GM12878 (cell line): ENCODE data around the gene ASPDH. TPM values are rescaled to one million over a fixed set of nuclear protein-coding genes. Genes with fewer than 3 reads are reported as not detected.

Experiments used
- ATAC-seq: fragments of 200-7000 bp; cut with Tn5 transposase; 3 replicates; pipeline ENCODE4 v1.9.1; 2020; ENCODE audit warnings: mild to moderate bottlenecking, moderate library complexity
- BruUV-seq: library from RNA; stranded (reverse); fragments of 400-500 nt; replicated peaks from 2 replicates; lab custom pipeline; 2021; lab: Mats Ljungman, UMichigan
- CTCF ChIA-PET: fragments of 300-600 bp; sonication (Branson Sonifier 250); formaldehyde crosslinking; extraction: SDS; loops from one replicate; lab custom pipeline; 2021; ENCODE audit warnings: inconsistent platforms; lab: Yijun Ruan, JAX
- POLR2A ChIA-PET: fragments of 350-600 bp; formaldehyde crosslinking; extraction: SDS; loops from one replicate; lab custom pipeline; 2021; ENCODE audit warnings: inconsistent platforms; lab: Charles Lee
- RAD21 ChIA-PET: fragments of 300-600 bp; sonication (Branson Sonifier 250); formaldehyde crosslinking; loops from one replicate; lab custom pipeline; 2023; ENCODE audit warnings: antibody characterized with exemption; ENCODE audit not compliant: unreplicated experiment; lab: Charles Lee
- SMC1A ChIA-PET: fragments of 300-600 bp; sonication (Branson Sonifier 250); formaldehyde crosslinking; loops from one replicate; lab custom pipeline; 2023; ENCODE audit not compliant: unreplicated experiment, uncharacterized antibody; lab: Charles Lee
- DNase-seq: peaks from one replicate; pipeline ENCODE4 v3.0.0-alpha.2; 2011; ENCODE audit warnings: low read depth, low spot score
- FAIRE-seq: peaks from 3 replicates; lab custom pipeline; 2011; peaks lifted over from hg19 to GRCh38; lab: Jason Lieb, UNC
- H2AFZ ChIP-seq: 2 replicates; pipeline ENCODE4 v1.6.0; 2011; ENCODE audit warnings: low read depth, low read length, control low read depth; ENCODE audit not compliant: control insufficient read depth
- H3K27ac ChIP-seq: 2 replicates; pipeline ENCODE4 v1.5.1; 2011; ENCODE audit warnings: control low read depth; ENCODE audit not compliant: control insufficient read depth, insufficient read depth
- H3K27me3 ChIP-seq, 2 experiments: replicated peaks in 1 of 2; 2 replicates each; pipeline versions ENCODE4 v1.6.0 to v1.6.1; 2011; ENCODE audit warnings: low read length in 1 of 2; ENCODE audit not compliant: control insufficient read depth in 2 of 2, insufficient read depth in 2 of 2
- H3K36me3 ChIP-seq, 2 experiments: 2 replicates each; pipeline ENCODE4 v1.5.1; 2011; ENCODE audit warnings: low read length in 1 of 2; ENCODE audit not compliant: control insufficient read depth in 2 of 2, insufficient read depth in 2 of 2
- H3K4me1 ChIP-seq: 2 replicates; pipeline ENCODE4 v1.6.1; 2011; ENCODE audit warnings: mild to moderate bottlenecking, low read length, moderate library complexity, mixed read lengths; ENCODE audit not compliant: control insufficient read depth, insufficient read depth
- H3K4me2 ChIP-seq: 2 replicates; pipeline ENCODE4 v1.6.0; 2011; ENCODE audit warnings: control low read depth; ENCODE audit not compliant: control insufficient read depth, insufficient read depth
- H3K4me3 ChIP-seq: fragments of 200-600 bp; sonication (generic); 2 replicates; pipeline ENCODE4 v1.5.1; 2016
- H3K79me2 ChIP-seq: 2 replicates; pipeline ENCODE4 v1.6.0; 2011; ENCODE audit warnings: low read length; ENCODE audit not compliant: control insufficient read depth, insufficient read depth
- H3K9ac ChIP-seq: 2 replicates; pipeline ENCODE4 v1.8.0; 2011; ENCODE audit warnings: low read length, control low read depth, mixed read lengths; ENCODE audit not compliant: control insufficient read depth, insufficient read depth
- H3K9me3 ChIP-seq: replicated peaks from 3 replicates; pipeline ENCODE4 v1.5.1; 2011; ENCODE audit warnings: mild to moderate bottlenecking, low read length; ENCODE audit not compliant: control insufficient read depth, insufficient read depth
- H4K20me1 ChIP-seq: 2 replicates; pipeline ENCODE4 v1.6.0; 2011; ENCODE audit not compliant: control insufficient read depth, insufficient read depth
- BCL3 ChIP-seq: IDR thresholded peaks from 2 replicates; pipeline ENCODE4 v1.6.1; 2011; ENCODE audit warnings: borderline replicate concordance, low read depth, mild to moderate bottlenecking, moderate library complexity, low read length; ENCODE audit not compliant: insufficient read depth, poor library complexity, severe bottlenecking
- DPF2 ChIP-seq: fragments of 450-650 bp; IDR thresholded peaks from 2 replicates; pipeline ENCODE4 v1.6.1; 2017; ENCODE audit warnings: mild to moderate bottlenecking
- HSF1 ChIP-seq: fragments of 150-350 bp; IDR thresholded peaks from 2 replicates; pipeline ENCODE4 v1.6.1; 2014; ENCODE audit warnings: mild to moderate bottlenecking, low read depth, low read length
- MYC ChIP-seq: IDR thresholded peaks from 2 replicates; pipeline ENCODE4 v1.6.1; 2011; ENCODE audit warnings: mild to moderate bottlenecking, low read length, moderate library complexity, inconsistent platforms; ENCODE audit not compliant: insufficient read depth, insufficient replicate concordance, insufficient read length, severe bottlenecking
- NFIC ChIP-seq: IDR thresholded peaks from 2 replicates; pipeline ENCODE4 v1.6.1; 2012; ENCODE audit warnings: low read depth, mild to moderate bottlenecking, inconsistent platforms, low read length, moderate library complexity
- PBX3 ChIP-seq: IDR thresholded peaks from 2 replicates; pipeline ENCODE4 v1.6.1; 2011; ENCODE audit warnings: mild to moderate bottlenecking, low read depth, low read length, moderate library complexity; ENCODE audit not compliant: insufficient replicate concordance
- SMAD1 ChIP-seq: fragments of 450-650 bp; IDR thresholded peaks from 2 replicates; pipeline ENCODE4 v1.6.1; 2018; ENCODE audit warnings: mild to moderate bottlenecking, low read depth; ENCODE audit not compliant: partially characterized antibody
- WGBS: methylation state at CpG from one replicate; pipeline ENCODE4 v1.1.6; 2016; ENCODE audit warnings: low lambda C conversion rate; ENCODE audit not compliant: insufficient replicate concordance, insufficient coverage; ENCODE audit errors: missing lambda C conversion rate; 5-methylcytosine and 5-hydroxymethylcytosine counted together
- in situ Hi-C: fragments of 300-500 bp; cut with MboI; formaldehyde crosslinking; loops from 9 replicates; pipeline ENCODE4 v1.14.3; 2018; ENCODE audit warnings: mixed read lengths
- intact Hi-C: fragments of 100-400 bp; cut with micrococcal nuclease; formaldehyde crosslinking; loops from one replicate; pipeline ENCODE4 v1.14.2; 2022; ENCODE audit not compliant: unreplicated experiment
- polyA plus RNA-seq, 11 experiments: library from polyadenylated mRNA; depleted of rRNA in 4 of 11; unstranded in 6 of 11; stranded (reverse) in 5 of 11; fragments of >200 nt; fragmentation: Nextera tagmentation in 4 of 11; fragmentation: Illumina TruSeq in 1 of 11; extraction: Ambion mirVana in 4 of 11; extraction: Trizol in 1 of 11; gene quantifications; 1 replicate in 1 of 11; 2 replicates in 10 of 11; pipeline versions ENCODE4 v1.2.1 to v1.2.3, GENCODE V29; 2011 to 2016; ENCODE audit warnings: inconsistent platforms in 2 of 11, missing spikeins in 2 of 11, low read depth in 1 of 11
- total RNA-seq, 4 experiments: library from RNA; depleted of rRNA in 3 of 4; stranded (reverse); fragments of >200 nt in 3 of 4; fragmentation: Illumina TruSeq in 1 of 4; extraction: Trizol in 1 of 4; gene quantifications; 2 replicates each; pipeline versions ENCODE4 v1.2.1 to v1.2.3, GENCODE V29; 2013 to 2021

Gene ASPDH
- total and polyA plus RNA-seq, 10 of the 15 experiments (the other 5 are each of a cell fraction or from before 2014, with no cell fraction given), result not detected

- ChIA-PET CTCF (interaction anchor here (0.6 to 8.5 kb wide), 23 partner anchors 11 to 366 kb away, joined by 3 to 117 read pairs (median 4); partner anchors contain the start of genes NR1H2 and SPIB), POLR2A (interaction anchor here (0.6 kb wide), 2 partner anchors 62 to 227 kb away, joined by 4 to 8 read pairs; partner anchors contain the start of gene KCNC3), SMC1A (interaction anchor here (0.7 to 1.9 kb wide), 3 partner anchors 11 to 114 kb away, joined by 3 to 16 read pairs (median 4); no protein-coding TSS in a partner anchor), RAD21 (interaction anchor here (0.6 to 1.8 kb wide), 6 partner anchors 17 to 226 kb away, joined by 3 to 13 read pairs (median 4); no protein-coding TSS in a partner anchor)
- H3K36me3 ChIP-seq, result no peaks in the 10 kb centered on the region
- no TSS peak for BruUV-seq
- no peak overlapping the region; the same call in 1 of the 2 replicates for H2AFZ ChIP-seq
- H3K4me2 ChIP-seq, result peak overlapping the region; percentile 91
- H3K9me3 ChIP-seq, result no peaks in the 10 kb centered on the region
- no peak overlapping the region for H3K9ac ChIP-seq
- H3K4me1 ChIP-seq, result no peaks in the 10 kb centered on the region; the same call in 1 of the 2 replicates
- in situ Hi-C loops (no loop called here), intact Hi-C loops (loop anchor here (1.0 kb wide), 1 partner anchor 187 kb away; no protein-coding TSS in a partner anchor)
- no peak overlapping the region for H3K4me3 ChIP-seq
- whole genome bisulfite sequencing, result 15% methylated on average over 23 of the region's 28 CpGs
- H4K20me1 ChIP-seq, result no peaks in the 10 kb centered on the region
- no peak for FAIRE-seq
- TF ChIP-seq BCL3, result no peak
- H3K27ac ChIP-seq, result no peak overlapping the region
- no peak for ATAC-seq
- H3K27me3 ChIP-seq, result peaks cover 0 to 5% of the 10 kb centered on the region in 2 experiments
- DNase-seq, result no peak
- H3K79me2 ChIP-seq, result no peaks in the 10 kb centered on the region
Observed at GRCh38 chr19:50555450-50556281, 42.0 kb upstream of the ASPDH start.

GRCh38 chr19:50555033-50555432, 41.3 kb upstream of the ASPDH start:
- ChIA-PET SMC1A (interaction anchor here (1.6 kb wide), 1 partner anchor 11 kb away, joined by 4 read pairs; no protein-coding TSS in a partner anchor), CTCF (interaction anchor here (8.5 kb wide), 1 partner anchor 16 kb away, joined by 117 read pairs; no protein-coding TSS in a partner anchor), RAD21 (no interaction called here), POLR2A (no interaction called here)
- FAIRE-seq, result no peak
- no TSS peak for BruUV-seq
- in situ Hi-C loops, result no loop called here
- Histone ChIP-seq H2AFZ (no peak overlapping the region), H3K4me1 (no peaks in the 10 kb centered on the region; the same call in 1 of the 2 replicates), H3K4me3 (no peak overlapping the region), H3K36me3 (no peaks in the 10 kb centered on the region), H4K20me1 (no peaks in the 10 kb centered on the region), H3K27me3 (peaks cover 0 to 3% of the 10 kb centered on the region in 2 experiments), H3K27ac (no peak overlapping the region), H3K79me2 (no peaks in the 10 kb centered on the region), H3K9ac (no peak overlapping the region), H3K9me3 (no peaks in the 10 kb centered on the region), H3K4me2 (no peak overlapping the region)
- no peak for ATAC-seq
- intact Hi-C loops, result no loop called here
- WGBS, result 12% methylated on average over 12 of the region's 12 CpGs
- DNase-seq, result no peak
- no peak for TF ChIP-seq MYC
- no peak for TF ChIP-seq DPF2
- no peak for TF ChIP-seq HSF1
- no peak for TF ChIP-seq NFIC
- TF ChIP-seq PBX3, result no peak
- TF ChIP-seq SMAD1, result no peak
